ENCODE results near the gene SLC12A8. TPM values are rescaled to one million over a fixed set of nuclear protein-coding genes. Genes with fewer than 3 reads are reported as not detected.

Gene SLC12A8
- total RNA-seq, 2 experiments from 2014 or later: 0.47 to 0.79 TPM

DNA sequence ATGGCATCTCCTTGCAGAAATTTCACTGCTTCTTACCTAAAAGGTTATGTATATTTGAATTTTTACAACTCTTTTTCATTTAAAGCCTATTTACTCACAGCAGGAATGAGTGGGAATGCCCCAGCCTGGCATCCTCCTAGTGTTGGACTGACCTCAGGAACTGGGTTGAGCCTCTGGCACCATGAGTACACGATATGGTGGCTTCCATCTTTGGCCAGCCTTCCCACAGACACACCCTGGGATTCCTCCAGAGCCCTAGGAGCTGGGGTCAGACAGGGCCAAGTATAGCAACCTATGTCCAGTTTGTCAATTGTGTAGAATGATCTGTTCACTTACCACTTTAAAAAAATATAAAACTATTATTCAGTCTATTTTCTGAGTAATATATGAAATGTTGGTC is 99.6 kb downstream of the SLC12A8 start:
- Mint-ChIP-seq H3K27ac (no peak overlapping the region), H3K9me3 (no peaks in the 10 kb centered on the region), H3K27me3 (no peaks in the 10 kb centered on the region), H3K36me3 (no peaks in the 10 kb centered on the region), H3K4me1 (peaks cover 44% of the 10 kb centered on the region), H3K4me3 (no peak overlapping the region)
- ATAC-seq (ENCODE audit: low read depth): no peak
- DNase-seq: no peak
- POLR2A ChIA-PET: interaction anchor here (1.4 kb wide), 1 partner anchor 60 kb away, joined by 3 read pairs; no protein-coding TSS in a partner anchor

DNA sequence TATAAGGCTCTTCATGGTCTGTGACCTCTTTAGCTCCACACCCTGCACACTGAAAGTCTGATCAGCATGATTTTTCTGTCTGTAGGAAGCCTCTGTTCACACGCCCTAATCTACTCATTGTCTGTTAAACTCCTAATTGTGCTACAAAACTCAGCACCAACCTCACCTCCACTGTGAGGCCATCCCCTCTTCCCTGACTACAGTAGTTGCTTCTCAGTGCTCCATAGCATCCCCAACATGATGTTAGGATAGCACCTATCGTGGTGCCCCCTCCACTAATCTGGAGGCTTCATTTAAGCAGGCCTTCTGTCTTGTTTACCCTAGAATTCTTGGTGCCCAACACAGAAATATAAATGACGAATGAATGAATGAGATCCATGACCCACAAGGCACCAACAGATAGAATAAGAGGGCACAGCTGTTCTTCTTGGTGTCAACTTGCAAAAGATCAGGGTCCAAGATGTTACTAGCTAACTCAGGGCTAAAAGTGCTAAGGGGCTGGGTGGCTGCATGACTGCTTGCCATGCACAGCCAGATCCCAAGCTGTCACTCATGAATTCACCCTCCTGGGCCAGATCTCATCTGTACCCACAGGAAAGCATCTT is 101.6 kb downstream of the SLC12A8 start:
- H3K27ac Mint-ChIP-seq: peak overlapping the region; percentile 69
- no peak overlapping the region for H3K4me3 Mint-ChIP-seq
- H3K4me1 Mint-ChIP-seq: peaks cover 33% of the 10 kb centered on the region
- no peaks in the 10 kb centered on the region for H3K9me3 Mint-ChIP-seq
- H3K27me3 Mint-ChIP-seq: no peaks in the 10 kb centered on the region
- DNase-seq: no peak
- H3K36me3 Mint-ChIP-seq: peaks cover 2% of the 10 kb centered on the region
- POLR2A ChIA-PET: interaction anchor here (1.2 to 2.6 kb wide), 3 partner anchors 8 to 15 kb away, joined by 3 to 13 read pairs (median 6); no protein-coding TSS in a partner anchor
- no peak for ATAC-seq (ENCODE audit: low read depth)

DNA sequence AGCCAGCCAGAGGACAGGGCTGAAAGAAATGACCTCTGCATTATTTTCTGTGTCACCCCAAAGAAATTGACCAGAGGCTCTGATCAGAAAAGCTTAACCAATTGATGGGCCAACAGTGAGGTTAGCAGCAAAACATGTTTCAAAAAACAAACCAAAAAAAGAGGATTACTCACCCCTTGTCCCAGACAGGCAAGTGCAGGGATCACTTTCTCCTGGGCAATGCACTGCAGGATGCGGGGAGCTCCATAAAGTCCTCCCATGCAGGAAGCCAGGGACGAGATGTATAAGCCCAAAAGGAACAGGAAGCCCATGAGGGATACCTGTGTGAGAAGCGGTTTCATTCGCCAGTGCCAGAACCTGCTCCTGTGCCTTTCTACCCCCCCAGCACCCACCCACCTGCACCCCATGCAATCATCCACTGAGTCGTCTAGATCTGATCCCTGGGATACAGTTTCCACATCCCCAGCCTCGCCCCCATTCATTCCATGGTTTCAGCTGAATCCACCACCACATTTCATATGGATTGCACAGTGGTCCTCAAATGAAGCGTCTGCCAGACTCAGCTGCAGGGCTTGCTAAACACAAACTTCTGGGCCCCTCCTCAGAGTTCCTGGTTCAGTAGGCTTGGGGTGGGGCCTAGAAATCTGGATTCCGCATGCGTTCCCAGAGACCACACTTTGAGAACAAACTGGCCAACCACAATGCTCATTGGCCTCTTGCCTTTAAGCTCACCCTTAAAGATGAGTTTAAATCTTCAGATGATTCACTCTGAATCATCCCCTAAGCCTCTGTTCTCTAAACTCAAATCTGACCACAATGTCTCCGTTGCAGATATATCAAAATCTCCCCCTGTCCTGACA is 102.3 kb downstream of the SLC12A8 start:
- POLR2A ChIA-PET: interaction anchor here (1.2 to 2.6 kb wide), 4 partner anchors 9 to 58 kb away, joined by 3 to 13 read pairs (median 6); no protein-coding TSS in a partner anchor

DNA sequence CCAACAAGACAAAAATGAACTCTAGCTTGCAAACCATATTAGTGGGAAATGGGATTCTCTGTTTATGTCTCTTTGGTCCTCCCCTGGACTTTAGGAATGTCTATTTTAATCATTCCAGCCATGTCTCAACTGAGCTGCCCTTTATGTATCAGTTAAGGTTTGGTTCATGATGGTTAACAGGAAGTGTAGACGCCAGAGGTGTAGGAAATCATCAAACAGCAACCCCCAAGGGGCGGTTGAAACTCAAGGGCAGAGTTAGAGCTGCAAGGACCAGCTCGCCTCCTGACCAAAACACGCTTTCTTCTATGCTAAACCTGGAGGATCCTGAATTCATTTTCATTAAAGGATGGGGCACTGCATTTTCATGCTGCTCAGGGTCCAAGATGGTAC is 103.0 kb downstream of the SLC12A8 start:
- DNase-seq: no peak
- POLR2A ChIA-PET: interaction anchor here (1.2 to 2.6 kb wide), 4 partner anchors 9 to 57 kb away, joined by 3 to 13 read pairs (median 6); no protein-coding TSS in a partner anchor

More for the DNA sequence above, 102.3 kb downstream of the SLC12A8 start:
- Mint-ChIP-seq H3K27me3 (no peaks in the 10 kb centered on the region), H3K4me3 (no peak overlapping the region), H3K9me3 (peaks cover under 1% of the 10 kb centered on the region), H3K27ac (peak overlapping the region; percentile 69), H3K4me1 (peaks cover 27% of the 10 kb centered on the region), H3K36me3 (peaks cover 4% of the 10 kb centered on the region)
- peak; percentile 68 for ATAC-seq (ENCODE audit: low read depth)
- no peak for DNase-seq

DNA sequence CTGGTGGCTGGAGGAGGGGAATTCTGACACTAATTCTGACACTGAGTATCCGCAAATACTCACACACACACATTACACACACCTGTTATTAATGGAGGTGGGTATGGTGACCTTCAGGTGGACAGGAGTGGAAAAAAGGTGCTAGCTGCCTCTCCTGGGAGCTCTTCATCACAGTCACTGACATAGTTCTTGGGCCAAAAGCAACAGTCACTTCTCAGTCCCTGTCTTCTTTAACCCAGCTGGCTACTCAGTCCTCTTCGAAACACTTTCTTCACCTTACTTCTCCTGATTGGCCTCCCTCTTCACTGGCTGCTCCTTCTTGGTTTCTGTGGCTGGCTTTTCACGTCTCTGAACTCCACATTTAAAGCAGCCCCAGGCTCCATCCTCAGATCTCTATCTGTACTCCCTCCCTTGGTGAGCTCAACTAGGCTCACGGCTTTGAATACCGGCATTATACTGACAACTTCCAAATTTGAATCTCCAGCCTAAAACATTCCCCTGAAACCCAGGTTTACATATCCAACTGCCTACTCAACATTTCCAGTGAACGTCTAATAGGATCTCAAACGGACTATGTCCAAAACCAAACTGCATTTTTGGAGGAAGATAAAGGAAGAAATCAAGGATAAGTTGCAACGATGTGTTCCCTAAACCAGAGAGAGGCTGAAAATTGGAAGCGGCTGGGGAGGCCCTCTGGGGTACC is 103.6 kb downstream of the SLC12A8 start:
- peak overlapping the region; percentile 10 for H3K27ac Mint-ChIP-seq
- H3K4me3 Mint-ChIP-seq: peak overlapping the region; percentile 1
- peaks cover 7% of the 10 kb centered on the region for H3K9me3 Mint-ChIP-seq
- H3K4me1 Mint-ChIP-seq: peaks cover 27% of the 10 kb centered on the region
- ATAC-seq (ENCODE audit: low read depth): no peak
- H3K27me3 Mint-ChIP-seq: peaks cover 4% of the 10 kb centered on the region
- no peak for DNase-seq
- H3K36me3 Mint-ChIP-seq: peaks cover 9% of the 10 kb centered on the region
- POLR2A ChIA-PET: interaction anchor here (0.5 to 1.6 kb wide), 2 partner anchors 57 to 303 kb away, joined by 5 to 7 read pairs; no protein-coding TSS in a partner anchor

More for the DNA sequence above, 103.0 kb downstream of the SLC12A8 start:
- Mint-ChIP-seq H3K27me3 (peaks cover 4% of the 10 kb centered on the region), H3K27ac (no peak overlapping the region), H3K4me3 (no peak overlapping the region), H3K9me3 (peaks cover 6% of the 10 kb centered on the region), H3K4me1 (peaks cover 27% of the 10 kb centered on the region), H3K36me3 (peaks cover 9% of the 10 kb centered on the region)
- no peak for ATAC-seq (ENCODE audit: low read depth)

DNA sequence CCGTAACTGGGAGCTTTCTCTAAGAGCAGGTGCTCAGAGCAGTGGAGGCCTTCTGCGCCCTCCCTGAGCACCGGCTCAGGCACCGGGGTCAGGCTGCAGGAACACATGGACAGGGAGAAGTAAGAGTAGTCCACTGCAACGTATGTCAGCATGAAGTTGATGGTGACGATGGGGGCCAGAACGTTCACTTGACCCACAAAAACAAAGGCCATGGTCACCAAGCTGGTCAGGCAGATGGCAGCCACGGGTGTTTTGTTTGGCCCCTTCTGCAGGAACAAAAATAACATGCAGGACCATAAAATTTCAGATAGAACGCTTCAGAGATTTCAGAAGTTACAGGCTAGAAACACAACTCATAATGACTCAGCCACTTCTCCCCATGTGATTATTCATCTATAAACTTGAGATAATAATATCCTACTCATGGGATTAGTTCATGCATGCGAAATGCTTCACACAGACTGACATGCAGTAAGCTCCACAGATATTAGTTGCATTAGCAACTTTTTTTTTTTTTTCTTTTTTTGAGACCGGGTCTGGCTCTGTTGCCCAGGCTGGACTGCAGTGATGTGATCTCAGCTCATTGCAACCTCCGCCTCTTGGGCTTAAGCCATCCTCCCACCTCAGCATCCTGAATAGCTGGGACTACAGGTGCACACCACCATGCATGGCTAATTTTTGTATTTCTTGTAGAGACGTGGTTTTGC is 104.5 kb downstream of the SLC12A8 start:
- H3K27me3 Mint-ChIP-seq: peaks cover 6% of the 10 kb centered on the region
- no peak overlapping the region for H3K4me3 Mint-ChIP-seq
- POLR2A ChIA-PET: interaction anchor here (0.5 kb wide), 1 partner anchor 302 kb away, joined by 5 read pairs; no protein-coding TSS in a partner anchor
- no peak for DNase-seq
- H3K27ac Mint-ChIP-seq: no peak overlapping the region
- H3K36me3 Mint-ChIP-seq: peaks cover 10% of the 10 kb centered on the region
- ATAC-seq (ENCODE audit: low read depth): no peak
- peaks cover 27% of the 10 kb centered on the region for H3K4me1 Mint-ChIP-seq
- peaks cover 7% of the 10 kb centered on the region for H3K9me3 Mint-ChIP-seq

DNA sequence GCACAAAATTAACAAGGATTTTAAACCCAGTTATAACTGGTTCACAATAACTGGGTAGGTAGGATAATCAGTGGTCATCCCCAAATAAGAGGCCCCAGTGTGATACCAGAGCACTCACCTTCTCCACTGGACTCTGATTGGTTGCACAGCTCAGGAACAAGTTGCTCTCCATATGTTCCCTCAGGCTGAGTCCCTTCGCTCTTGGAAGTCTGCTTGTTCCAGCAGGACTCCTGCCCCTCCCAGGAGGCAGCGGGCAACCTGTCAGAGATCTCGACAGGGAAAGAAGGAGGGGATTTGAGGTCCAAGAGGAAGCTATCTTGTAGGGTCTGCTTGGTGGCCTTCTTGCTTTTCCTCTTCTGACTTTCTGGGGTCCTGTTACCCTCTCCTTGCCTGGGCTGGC is 105.2 kb downstream of the SLC12A8 start:
- Mint-ChIP-seq H3K27me3 (peaks cover 9% of the 10 kb centered on the region), H3K4me3 (no peak overlapping the region), H3K36me3 (peaks cover 10% of the 10 kb centered on the region), H3K27ac (no peak overlapping the region), H3K4me1 (peaks cover 29% of the 10 kb centered on the region), H3K9me3 (peaks cover 7% of the 10 kb centered on the region)
- POLR2A ChIA-PET: no interaction called here
- DNase-seq: no peak
- ATAC-seq (ENCODE audit: low read depth): no peak

DNA sequence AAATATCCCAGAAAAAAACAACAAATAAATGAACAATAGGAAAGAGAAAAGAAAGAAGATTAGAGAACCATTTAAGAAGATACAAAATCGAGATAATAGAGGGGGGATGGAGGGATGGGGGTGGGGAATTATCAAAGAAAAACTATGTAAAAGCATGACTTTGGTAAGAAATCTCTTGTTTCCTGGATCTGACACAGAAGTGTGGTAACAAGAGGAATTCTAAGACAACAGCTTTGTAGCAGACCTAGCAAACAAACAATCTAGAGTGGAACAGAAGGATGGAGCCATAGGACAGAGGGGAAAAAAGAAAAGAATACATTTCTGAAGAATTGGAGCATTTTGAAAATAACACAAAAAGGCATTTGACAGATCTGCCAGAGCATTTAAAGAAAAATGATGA is 107.4 kb downstream of the SLC12A8 start:
- Mint-ChIP-seq H3K36me3 (peaks cover 10% of the 10 kb centered on the region), H3K4me3 (no peak overlapping the region), H3K27ac (no peak overlapping the region), H3K4me1 (peaks cover 15% of the 10 kb centered on the region), H3K27me3 (peaks cover 10% of the 10 kb centered on the region), H3K9me3 (peaks cover 7% of the 10 kb centered on the region)
- no peak for ATAC-seq (ENCODE audit: low read depth)
- POLR2A ChIA-PET: no interaction called here
- no peak for DNase-seq

DNA sequence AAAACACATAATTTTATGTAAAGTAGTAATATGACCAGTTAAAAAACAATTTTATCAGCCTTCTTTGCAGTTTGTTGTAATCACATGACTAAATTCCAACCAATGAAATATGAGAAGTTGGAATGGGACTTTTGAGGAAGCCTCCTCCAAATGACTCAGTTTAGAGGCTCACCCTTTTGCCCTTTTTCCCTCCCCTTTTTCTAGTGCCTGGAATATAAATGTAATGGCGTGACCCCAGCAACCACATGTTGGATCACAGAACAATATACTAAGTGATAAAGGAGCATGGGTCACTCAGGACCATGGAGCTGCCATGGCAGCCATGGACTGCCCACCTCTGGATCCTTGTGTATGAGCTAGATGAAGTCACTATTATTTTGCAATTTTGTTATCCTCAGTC is 107.9 kb downstream of the SLC12A8 start:
- Mint-ChIP-seq H3K4me3 (no peak overlapping the region), H3K36me3 (peaks cover 12% of the 10 kb centered on the region), H3K27me3 (peaks cover 10% of the 10 kb centered on the region), H3K9me3 (peaks cover 9% of the 10 kb centered on the region), H3K27ac (no peak overlapping the region), H3K4me1 (peaks cover 12% of the 10 kb centered on the region)
- no peak for ATAC-seq (ENCODE audit: low read depth)
- POLR2A ChIA-PET: no interaction called here
- DNase-seq: no peak

DNA sequence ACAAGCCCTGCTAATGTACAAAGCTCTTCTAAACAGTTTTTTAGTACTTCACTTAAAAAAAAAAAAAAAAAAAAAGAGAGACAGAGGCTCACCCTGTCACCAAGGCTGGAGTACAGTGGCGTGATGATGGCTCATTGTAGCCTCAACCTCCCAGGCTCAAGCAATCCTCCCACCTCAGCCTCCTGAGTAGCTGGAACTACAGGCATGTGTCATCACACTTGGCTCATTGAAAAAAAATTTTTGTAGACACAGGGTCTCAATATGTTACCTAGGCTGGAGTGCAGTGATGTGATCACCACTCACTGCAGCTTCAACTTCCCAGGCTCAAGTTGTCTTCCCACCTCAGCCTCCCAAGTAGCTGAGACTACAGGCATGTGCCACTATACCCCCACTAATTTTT is 109.1 kb downstream of the SLC12A8 start:
- Mint-ChIP-seq H3K4me1 (peaks cover 5% of the 10 kb centered on the region), H3K27me3 (peaks cover 10% of the 10 kb centered on the region), H3K27ac (no peak overlapping the region), H3K9me3 (peaks cover 9% of the 10 kb centered on the region), H3K4me3 (no peak overlapping the region), H3K36me3 (peaks cover 12% of the 10 kb centered on the region)
- no peak for DNase-seq
- POLR2A ChIA-PET: no interaction called here
- ATAC-seq (ENCODE audit: low read depth): no peak

DNA sequence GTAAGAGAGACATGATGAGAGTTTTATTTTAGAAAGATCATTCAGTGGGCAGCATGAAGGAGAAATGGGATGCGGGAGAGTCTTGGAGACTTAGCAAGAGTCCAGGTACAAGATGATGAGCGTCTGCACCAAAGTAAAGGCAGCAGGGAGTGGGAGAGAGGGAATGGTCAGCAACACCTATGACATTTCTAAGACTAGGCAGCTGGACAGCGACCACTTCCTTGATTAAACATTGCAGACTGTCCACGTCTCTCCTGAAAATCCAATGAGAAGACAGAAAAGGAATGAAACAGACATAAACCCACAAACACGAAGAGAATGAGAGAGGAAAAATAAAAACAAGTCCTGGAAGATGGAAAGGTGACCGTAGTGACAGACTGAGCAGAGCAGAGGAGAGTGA is 110.1 kb downstream of the SLC12A8 start:
- H3K4me1 Mint-ChIP-seq: peaks cover 5% of the 10 kb centered on the region
- peaks cover 12% of the 10 kb centered on the region for H3K36me3 Mint-ChIP-seq
- POLR2A ChIA-PET: no interaction called here
- DNase-seq (no peak), ATAC-seq (ENCODE audit: low read depth) (no peak)
- H3K9me3 Mint-ChIP-seq: peaks cover 9% of the 10 kb centered on the region
- no peak overlapping the region for H3K4me3 Mint-ChIP-seq
- peaks cover 10% of the 10 kb centered on the region for H3K27me3 Mint-ChIP-seq
- no peak overlapping the region for H3K27ac Mint-ChIP-seq

DNA sequence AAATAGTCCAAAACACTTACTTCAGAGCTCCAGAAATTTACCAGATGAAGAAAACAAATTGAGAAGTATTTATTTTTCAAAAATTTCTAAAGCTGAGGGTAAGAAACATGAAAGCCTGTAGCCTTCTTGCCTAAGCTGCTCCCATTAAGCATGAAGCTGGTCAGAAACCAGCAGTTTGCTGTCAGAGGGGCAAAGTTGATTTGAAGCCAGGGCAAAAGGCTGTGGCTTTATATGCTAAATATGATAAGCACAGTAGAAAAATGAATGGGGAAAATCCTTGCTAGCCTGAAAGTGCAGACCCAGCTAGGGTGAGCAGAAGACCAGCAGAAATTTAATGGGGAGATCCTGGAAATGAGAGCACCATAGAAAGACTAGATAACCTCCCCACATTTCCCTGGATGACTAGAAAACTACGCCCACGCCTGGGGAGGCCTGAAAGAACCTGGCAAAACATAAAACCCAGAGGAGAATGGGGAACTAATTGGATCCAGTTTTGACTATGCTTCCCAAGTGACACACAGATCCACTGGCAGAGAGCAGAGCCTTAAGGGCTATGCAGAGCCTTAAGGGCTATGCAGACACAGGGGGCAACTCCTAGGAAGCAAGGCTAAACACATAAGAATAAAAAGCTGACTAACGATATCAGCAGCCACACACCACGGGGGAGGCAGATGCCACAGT is 113.8 kb downstream of the SLC12A8 start:
- ATAC-seq (ENCODE audit: low read depth): no peak
- POLR2A ChIA-PET: no interaction called here
- peaks cover 5% of the 10 kb centered on the region for H3K27me3 Mint-ChIP-seq
- peaks cover 3% of the 10 kb centered on the region for H3K4me1 Mint-ChIP-seq
- H3K4me3 Mint-ChIP-seq: no peak overlapping the region
- no peak for DNase-seq
- peaks cover 2% of the 10 kb centered on the region for H3K9me3 Mint-ChIP-seq
- peaks cover 3% of the 10 kb centered on the region for H3K36me3 Mint-ChIP-seq
- H3K27ac Mint-ChIP-seq: no peak overlapping the region

Data from activated naive CD8-positive, alpha-beta T cell treated with anti-CD3 and anti-CD28 coated beads, Interleukin-2, amount 10 ng/mL, durations not matched to agents 7 days and 5 days (primary cell).